GM23338 (cell line): ENCODE data around the gene GPR153.

Experiments
- ETS1 ChIP-seq: IDR thresholded peaks from 2 replicates; pipeline ENCODE4 v1.6.1; 2016; ENCODE audit warnings: antibody characterized with exemption
- POLR2AphosphoS5 ChIP-seq: IDR thresholded peaks from 2 replicates; pipeline ENCODE4 v1.6.1; 2016; ENCODE audit warnings: antibody characterized with exemption, low read depth
- TF ChIP-seq, protein P1 (sequence below), 2 experiments: fragments of 200-600 bp in 1 of 2; sonication (generic) in 1 of 2; conservative IDR thresholded peaks; 2 replicates each; pipeline versions ENCODE4 v1.5.1 to v1.6.1; 2016 to 2017; ENCODE audit warnings: antibody characterized with exemption in 2 of 2, low read depth in 2 of 2, mild to moderate bottlenecking in 2 of 2, moderate library complexity in 1 of 2

DNA sequence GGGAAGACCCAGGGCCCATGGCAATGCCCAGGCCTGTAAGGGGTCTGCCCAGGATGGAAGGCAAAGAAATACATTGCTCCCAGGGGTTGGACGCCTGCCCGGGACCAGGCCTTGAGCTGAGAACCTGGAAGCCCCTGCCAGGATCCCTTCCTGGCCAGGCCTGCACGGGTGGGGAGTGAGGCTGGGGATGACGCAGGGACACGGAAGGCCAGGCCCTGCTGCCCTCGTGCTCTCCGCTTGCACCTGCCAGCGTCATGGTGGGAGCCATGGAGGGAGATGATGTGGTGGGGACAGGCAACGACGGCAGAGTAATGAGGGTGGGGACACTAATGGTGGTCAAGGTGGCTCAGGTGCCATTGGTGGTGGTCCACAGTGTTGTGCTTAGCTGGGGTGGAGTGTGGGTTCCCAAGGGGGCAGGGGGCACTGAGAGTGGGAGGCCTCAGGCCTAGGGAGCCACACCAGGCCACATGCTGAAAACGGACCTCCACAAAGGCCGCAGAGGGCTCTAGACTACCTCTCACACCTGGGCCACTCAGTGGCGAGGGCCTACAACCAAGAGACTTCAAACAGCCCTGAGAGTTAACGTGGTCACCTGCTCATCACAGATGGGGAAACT, 12.6 kb downstream of the GPR153 start:
- TF ChIP-seq POLR2AphosphoS5, result no peak
- TF ChIP-seq, protein P1, sequence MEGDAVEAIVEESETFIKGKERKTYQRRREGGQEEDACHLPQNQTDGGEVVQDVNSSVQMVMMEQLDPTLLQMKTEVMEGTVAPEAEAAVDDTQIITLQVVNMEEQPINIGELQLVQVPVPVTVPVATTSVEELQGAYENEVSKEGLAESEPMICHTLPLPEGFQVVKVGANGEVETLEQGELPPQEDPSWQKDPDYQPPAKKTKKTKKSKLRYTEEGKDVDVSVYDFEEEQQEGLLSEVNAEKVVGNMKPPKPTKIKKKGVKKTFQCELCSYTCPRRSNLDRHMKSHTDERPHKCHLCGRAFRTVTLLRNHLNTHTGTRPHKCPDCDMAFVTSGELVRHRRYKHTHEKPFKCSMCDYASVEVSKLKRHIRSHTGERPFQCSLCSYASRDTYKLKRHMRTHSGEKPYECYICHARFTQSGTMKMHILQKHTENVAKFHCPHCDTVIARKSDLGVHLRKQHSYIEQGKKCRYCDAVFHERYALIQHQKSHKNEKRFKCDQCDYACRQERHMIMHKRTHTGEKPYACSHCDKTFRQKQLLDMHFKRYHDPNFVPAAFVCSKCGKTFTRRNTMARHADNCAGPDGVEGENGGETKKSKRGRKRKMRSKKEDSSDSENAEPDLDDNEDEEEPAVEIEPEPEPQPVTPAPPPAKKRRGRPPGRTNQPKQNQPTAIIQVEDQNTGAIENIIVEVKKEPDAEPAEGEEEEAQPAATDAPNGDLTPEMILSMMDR (conservative IDR thresholded peaks at IDR 0.05; ENCODE audit: low read depth in 2 of 2), result no peak
- no peak for TF ChIP-seq ETS1
